ENCODE measurements around the gene STRN3. TPM values are rescaled to one million over a fixed set of nuclear protein-coding genes. Genes with fewer than 3 reads are reported as not detected.

Gene STRN3
- total RNA-seq, 3 donors from 2014 or later: 46.0 to 61.9 (median 46.3) TPM

DNA sequence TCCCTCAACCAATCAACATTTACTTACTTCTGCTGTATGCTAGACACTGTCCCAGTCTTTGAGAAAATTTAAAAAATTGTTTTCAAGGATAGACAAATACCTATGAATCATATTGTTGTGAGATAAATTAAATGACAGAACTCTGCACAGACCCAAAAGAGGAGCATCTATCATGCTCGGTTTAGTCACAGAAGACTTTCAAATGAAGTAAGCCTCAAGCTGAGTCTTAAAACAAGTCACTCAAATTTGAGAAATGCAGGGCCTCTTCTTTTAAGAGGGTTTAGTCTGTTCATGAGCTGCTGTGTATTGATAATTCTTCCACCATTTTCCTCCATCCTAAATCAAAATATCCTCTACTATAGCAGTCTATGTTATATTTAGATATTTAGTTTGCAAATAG lies 176.2 kb downstream of the STRN3 start:
- TF ChIP-seq, protein P1, sequence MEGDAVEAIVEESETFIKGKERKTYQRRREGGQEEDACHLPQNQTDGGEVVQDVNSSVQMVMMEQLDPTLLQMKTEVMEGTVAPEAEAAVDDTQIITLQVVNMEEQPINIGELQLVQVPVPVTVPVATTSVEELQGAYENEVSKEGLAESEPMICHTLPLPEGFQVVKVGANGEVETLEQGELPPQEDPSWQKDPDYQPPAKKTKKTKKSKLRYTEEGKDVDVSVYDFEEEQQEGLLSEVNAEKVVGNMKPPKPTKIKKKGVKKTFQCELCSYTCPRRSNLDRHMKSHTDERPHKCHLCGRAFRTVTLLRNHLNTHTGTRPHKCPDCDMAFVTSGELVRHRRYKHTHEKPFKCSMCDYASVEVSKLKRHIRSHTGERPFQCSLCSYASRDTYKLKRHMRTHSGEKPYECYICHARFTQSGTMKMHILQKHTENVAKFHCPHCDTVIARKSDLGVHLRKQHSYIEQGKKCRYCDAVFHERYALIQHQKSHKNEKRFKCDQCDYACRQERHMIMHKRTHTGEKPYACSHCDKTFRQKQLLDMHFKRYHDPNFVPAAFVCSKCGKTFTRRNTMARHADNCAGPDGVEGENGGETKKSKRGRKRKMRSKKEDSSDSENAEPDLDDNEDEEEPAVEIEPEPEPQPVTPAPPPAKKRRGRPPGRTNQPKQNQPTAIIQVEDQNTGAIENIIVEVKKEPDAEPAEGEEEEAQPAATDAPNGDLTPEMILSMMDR (IDR thresholded peaks at IDR 0.05): no peak
- ATAC-seq: no peak

DNA sequence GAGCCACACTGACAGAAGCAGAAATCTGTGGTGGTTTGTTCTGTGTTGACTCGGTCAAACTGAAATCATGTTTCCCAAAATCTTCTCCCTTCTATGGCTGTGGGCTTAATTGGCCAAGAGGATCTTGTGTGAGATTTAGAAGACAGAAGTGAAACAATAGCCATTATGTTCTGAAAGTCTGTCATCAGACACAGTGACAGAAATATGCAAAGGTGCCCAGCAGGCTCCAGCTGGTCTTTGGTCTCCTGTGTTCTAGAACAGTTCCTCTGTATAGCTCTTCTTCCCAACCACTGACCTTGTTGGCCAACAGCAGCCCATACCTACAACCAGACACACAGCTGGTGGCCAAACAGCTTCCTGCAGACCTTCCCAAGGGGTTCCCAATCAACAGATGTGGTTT lies 176.8 kb downstream of the STRN3 start:
- no peak for DNase-seq
- intact Hi-C loops (cut with DNase I, micrococcal nuclease): no loop called here
- TF ChIP-seq, protein P1 (IDR thresholded peaks at IDR 0.05): no peak
- Histone ChIP-seq H3K4me1 (ENCODE audit: low read depth) (no peaks in the 10 kb centered on the region), H3K4me3 (no peak overlapping the region), H3K9me3 (no peaks in the 10 kb centered on the region), H3K36me3 (ENCODE audit: low read depth) (no peaks in the 10 kb centered on the region)
- ATAC-seq: peak; percentile 43

More for the DNA sequence above, 176.2 kb downstream of the STRN3 start:
- Histone ChIP-seq H3K36me3 (ENCODE audit: low read depth) (no peaks in the 10 kb centered on the region), H3K9me3 (no peaks in the 10 kb centered on the region), H3K4me3 (no peak overlapping the region), H3K4me1 (ENCODE audit: low read depth) (no peaks in the 10 kb centered on the region)
- DNase-seq: no peak
- intact Hi-C loops (cut with DNase I, micrococcal nuclease): no loop called here

GRCh38 chr14:30848449-30849240 lies 177.5 kb downstream of the STRN3 start:
- no peak for ATAC-seq
- intact Hi-C loops (cut with DNase I, micrococcal nuclease): no loop called here
- no peaks in the 10 kb centered on the region for H3K36me3 ChIP-seq (ENCODE audit: low read depth)
- H3K9me3 ChIP-seq: no peaks in the 10 kb centered on the region
- TF ChIP-seq, protein P1 (IDR thresholded peaks at IDR 0.05): no peak
- no peak overlapping the region for H3K4me3 ChIP-seq
- no peak for DNase-seq
- no peaks in the 10 kb centered on the region for H3K4me1 ChIP-seq (ENCODE audit: low read depth)

Small RNA genes lying within 50 kb of the gene (microRNA-seq; reads per million reads assigned to microRNA genes)
- 21.7 reads per million, percentile 43 among the genes with 10 or more reads in this experiment for gene MIR624

Other genes with a start within 250 kb of the STRN3 start
- 1 to 10 TPM in 2 of 3 donors, under 1 TPM in 1; 0.89 to 1.6 (median 1.4) TPM for gene COCH, start 151.8 kb downstream of the STRN3 start, total RNA-seq
- 1 to 10 TPM; 3.0 to 9.9 (median 4.0) TPM for gene AP4S1, start 730 bp downstream of the STRN3 start, total RNA-seq
- 100 to 1,000 TPM; 124 to 160 (median 140) TPM for gene HECTD1, start 181.4 kb upstream of the STRN3 start, total RNA-seq

Measured in mucosa of descending colon (tissue), 3 donors.